GM12878 (cell line): Measurements from ENCODE around the gene EMP1. TPM values are rescaled to one million over a fixed set of nuclear protein-coding genes. Genes with fewer than 3 reads are reported as not detected.

Experiments used
- ATAC-seq: fragments of 200-7000 bp; cut with Tn5 transposase; 3 replicates; pipeline ENCODE4 v1.9.1; 2020; ENCODE audit warnings: mild to moderate bottlenecking, moderate library complexity
- BruUV-seq: library from RNA; stranded (reverse); fragments of 400-500 nt; replicated peaks from 2 replicates; lab custom pipeline; 2021; lab: Mats Ljungman, UMichigan
- CTCF ChIA-PET: fragments of 300-600 bp; sonication (Branson Sonifier 250); formaldehyde crosslinking; extraction: SDS; loops from one replicate; lab custom pipeline; 2021; ENCODE audit warnings: inconsistent platforms; lab: Yijun Ruan, JAX
- POLR2A ChIA-PET: fragments of 350-600 bp; formaldehyde crosslinking; extraction: SDS; loops from one replicate; lab custom pipeline; 2021; ENCODE audit warnings: inconsistent platforms; lab: Charles Lee
- RAD21 ChIA-PET: fragments of 300-600 bp; sonication (Branson Sonifier 250); formaldehyde crosslinking; loops from one replicate; lab custom pipeline; 2023; ENCODE audit warnings: antibody characterized with exemption; ENCODE audit not compliant: unreplicated experiment; lab: Charles Lee
- SMC1A ChIA-PET: fragments of 300-600 bp; sonication (Branson Sonifier 250); formaldehyde crosslinking; loops from one replicate; lab custom pipeline; 2023; ENCODE audit not compliant: unreplicated experiment, uncharacterized antibody; lab: Charles Lee
- DNase-seq: peaks from one replicate; pipeline ENCODE4 v3.0.0-alpha.2; 2011; ENCODE audit warnings: low read depth, low spot score
- FAIRE-seq: peaks from 3 replicates; lab custom pipeline; 2011; peaks lifted over from hg19 to GRCh38; lab: Jason Lieb, UNC
- H2AFZ ChIP-seq: 2 replicates; pipeline ENCODE4 v1.6.0; 2011; ENCODE audit warnings: low read depth, low read length, control low read depth; ENCODE audit not compliant: control insufficient read depth
- H3K27ac ChIP-seq: 2 replicates; pipeline ENCODE4 v1.5.1; 2011; ENCODE audit warnings: control low read depth; ENCODE audit not compliant: control insufficient read depth, insufficient read depth
- H3K27me3 ChIP-seq, 2 experiments: replicated peaks in 1 of 2; 2 replicates each; pipeline versions ENCODE4 v1.6.0 to v1.6.1; 2011; ENCODE audit warnings: low read length in 1 of 2; ENCODE audit not compliant: control insufficient read depth in 2 of 2, insufficient read depth in 2 of 2
- H3K36me3 ChIP-seq, 2 experiments: 2 replicates each; pipeline ENCODE4 v1.5.1; 2011; ENCODE audit warnings: low read length in 1 of 2; ENCODE audit not compliant: control insufficient read depth in 2 of 2, insufficient read depth in 2 of 2
- H3K4me1 ChIP-seq: 2 replicates; pipeline ENCODE4 v1.6.1; 2011; ENCODE audit warnings: mild to moderate bottlenecking, low read length, moderate library complexity, mixed read lengths; ENCODE audit not compliant: control insufficient read depth, insufficient read depth
- H3K4me2 ChIP-seq: 2 replicates; pipeline ENCODE4 v1.6.0; 2011; ENCODE audit warnings: control low read depth; ENCODE audit not compliant: control insufficient read depth, insufficient read depth
- H3K4me3 ChIP-seq: fragments of 200-600 bp; sonication (generic); 2 replicates; pipeline ENCODE4 v1.5.1; 2016
- H3K79me2 ChIP-seq: 2 replicates; pipeline ENCODE4 v1.6.0; 2011; ENCODE audit warnings: low read length; ENCODE audit not compliant: control insufficient read depth, insufficient read depth
- H3K9ac ChIP-seq: 2 replicates; pipeline ENCODE4 v1.8.0; 2011; ENCODE audit warnings: low read length, control low read depth, mixed read lengths; ENCODE audit not compliant: control insufficient read depth, insufficient read depth
- H3K9me3 ChIP-seq: replicated peaks from 3 replicates; pipeline ENCODE4 v1.5.1; 2011; ENCODE audit warnings: mild to moderate bottlenecking, low read length; ENCODE audit not compliant: control insufficient read depth, insufficient read depth
- H4K20me1 ChIP-seq: 2 replicates; pipeline ENCODE4 v1.6.0; 2011; ENCODE audit not compliant: control insufficient read depth, insufficient read depth
- ASH2L ChIP-seq: fragments of 300-600, 200-600 bp; sonication (generic); IDR thresholded peaks from 2 replicates; pipeline ENCODE4 v1.6.1; 2017; ENCODE audit warnings: low read depth, mild to moderate bottlenecking, borderline replicate concordance
- BCL11A ChIP-seq: IDR thresholded peaks from 2 replicates; pipeline ENCODE4 v1.6.1; 2011; ENCODE audit warnings: low read depth, low read length
- E2F4 ChIP-seq: IDR thresholded peaks from 2 replicates; pipeline ENCODE4 v1.6.1; 2012; ENCODE audit warnings: low read depth, low read length, improper control_type of control experiment
- FOXK2 ChIP-seq: fragments of 450-650 bp; IDR thresholded peaks from 2 replicates; pipeline ENCODE4 v1.6.1; 2017; ENCODE audit warnings: mild to moderate bottlenecking, moderate library complexity
- IRF3 ChIP-seq: fragments of 450-650 bp; IDR thresholded peaks from 2 replicates; pipeline ENCODE4 v1.6.1; 2014; ENCODE audit warnings: mild to moderate bottlenecking
- KDM1A ChIP-seq: fragments of 200-600 bp; sonication (generic); IDR thresholded peaks from 2 replicates; pipeline ENCODE4 v1.6.1; 2016; ENCODE audit warnings: borderline replicate concordance
- RCOR1 ChIP-seq: conservative IDR thresholded peaks from 2 replicates; pipeline ENCODE4 v1.6.1; 2012; ENCODE audit warnings: low read depth, low read length, improper control_type of control experiment
- WGBS: methylation state at CpG from one replicate; pipeline ENCODE4 v1.1.6; 2016; ENCODE audit warnings: low lambda C conversion rate; ENCODE audit not compliant: insufficient replicate concordance, insufficient coverage; ENCODE audit errors: missing lambda C conversion rate; 5-methylcytosine and 5-hydroxymethylcytosine counted together
- in situ Hi-C: fragments of 300-500 bp; cut with MboI; formaldehyde crosslinking; loops from 9 replicates; pipeline ENCODE4 v1.14.3; 2018; ENCODE audit warnings: mixed read lengths
- intact Hi-C: fragments of 100-400 bp; cut with micrococcal nuclease; formaldehyde crosslinking; loops from one replicate; pipeline ENCODE4 v1.14.2; 2022; ENCODE audit not compliant: unreplicated experiment
- polyA plus RNA-seq, 11 experiments: library from polyadenylated mRNA; depleted of rRNA in 4 of 11; unstranded in 6 of 11; stranded (reverse) in 5 of 11; fragments of >200 nt; fragmentation: Nextera tagmentation in 4 of 11; fragmentation: Illumina TruSeq in 1 of 11; extraction: Ambion mirVana in 4 of 11; extraction: Trizol in 1 of 11; gene quantifications; 1 replicate in 1 of 11; 2 replicates in 10 of 11; pipeline versions ENCODE4 v1.2.1 to v1.2.3, GENCODE V29; 2011 to 2016; ENCODE audit warnings: inconsistent platforms in 2 of 11, missing spikeins in 2 of 11, low read depth in 1 of 11
- total RNA-seq, 4 experiments: library from RNA; depleted of rRNA in 3 of 4; stranded (reverse); fragments of >200 nt in 3 of 4; fragmentation: Illumina TruSeq in 1 of 4; extraction: Trizol in 1 of 4; gene quantifications; 2 replicates each; pipeline versions ENCODE4 v1.2.1 to v1.2.3, GENCODE V29; 2013 to 2021
- TF ChIP-seq, protein P1 (sequence below): fragments of 450-650 bp; IDR thresholded peaks from 2 replicates; pipeline ENCODE4 v1.6.1; 2018; ENCODE audit warnings: mild to moderate bottlenecking, low read depth, moderate library complexity; ENCODE audit not compliant: partially characterized antibody
- TF ChIP-seq, protein P2 (sequence below), 3 experiments: IDR thresholded peaks in 2 of 3; conservative IDR thresholded peaks in 1 of 3; 2 replicates each; pipeline ENCODE4 v1.5.1; 2011; ENCODE audit warnings: low read depth in 3 of 3, low read length in 3 of 3, mild to moderate bottlenecking in 3 of 3, control low read depth in 2 of 3, moderate library complexity in 2 of 3, inconsistent platforms in 1 of 3, mixed read lengths in 1 of 3; ENCODE audit not compliant: control insufficient read depth in 2 of 3, insufficient read depth in 1 of 3; ENCODE audit errors: extremely low read depth in 1 of 3
- TF ChIP-seq, protein P3 (sequence below): fragments of 450-650 bp; conservative IDR thresholded peaks from 2 replicates; pipeline ENCODE4 v1.6.1; 2017; ENCODE audit warnings: mild to moderate bottlenecking, moderate library complexity

EMP1 gene
- total and polyA plus RNA-seq, 10 of the 15 experiments (the other 5 are each of a cell fraction or from before 2014, with no cell fraction given): 0.09 to 0.90 (median 0.25) TPM; not detected in 1

GRCh38 chr12:13205809-13206559 is 9.5 kb downstream of the EMP1 start:
- Histone ChIP-seq H3K27ac (no peak overlapping the region), H3K27me3 (peaks cover 0 to 2% of the 10 kb centered on the region in 2 experiments; a peak in 3 of 4 replicates), H3K9me3 (no peaks in the 10 kb centered on the region), H3K79me2 (no peaks in the 10 kb centered on the region), H3K4me1 (no peaks in the 10 kb centered on the region), H3K9ac (no peak overlapping the region), H4K20me1 (no peaks in the 10 kb centered on the region), H3K36me3 (no peaks in the 10 kb centered on the region), H3K4me2 (no peak overlapping the region), H3K4me3 (no peak overlapping the region), H2AFZ (no peak overlapping the region)
- FAIRE-seq: no peak
- ATAC-seq: no peak
- TF ChIP-seq, protein P1, sequence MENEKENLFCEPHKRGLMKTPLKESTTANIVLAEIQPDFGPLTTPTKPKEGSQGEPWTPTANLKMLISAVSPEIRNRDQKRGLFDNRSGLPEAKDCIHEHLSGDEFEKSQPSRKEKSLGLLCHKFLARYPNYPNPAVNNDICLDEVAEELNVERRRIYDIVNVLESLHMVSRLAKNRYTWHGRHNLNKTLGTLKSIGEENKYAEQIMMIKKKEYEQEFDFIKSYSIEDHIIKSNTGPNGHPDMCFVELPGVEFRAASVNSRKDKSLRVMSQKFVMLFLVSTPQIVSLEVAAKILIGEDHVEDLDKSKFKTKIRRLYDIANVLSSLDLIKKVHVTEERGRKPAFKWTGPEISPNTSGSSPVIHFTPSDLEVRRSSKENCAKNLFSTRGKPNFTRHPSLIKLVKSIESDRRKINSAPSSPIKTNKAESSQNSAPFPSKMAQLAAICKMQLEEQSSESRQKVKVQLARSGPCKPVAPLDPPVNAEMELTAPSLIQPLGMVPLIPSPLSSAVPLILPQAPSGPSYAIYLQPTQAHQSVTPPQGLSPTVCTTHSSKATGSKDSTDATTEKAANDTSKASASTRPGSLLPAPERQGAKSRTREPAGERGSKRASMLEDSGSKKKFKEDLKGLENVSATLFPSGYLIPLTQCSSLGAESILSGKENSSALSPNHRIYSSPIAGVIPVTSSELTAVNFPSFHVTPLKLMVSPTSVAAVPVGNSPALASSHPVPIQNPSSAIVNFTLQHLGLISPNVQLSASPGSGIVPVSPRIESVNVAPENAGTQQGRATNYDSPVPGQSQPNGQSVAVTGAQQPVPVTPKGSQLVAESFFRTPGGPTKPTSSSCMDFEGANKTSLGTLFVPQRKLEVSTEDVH: no peak
- TF ChIP-seq, protein P2, sequence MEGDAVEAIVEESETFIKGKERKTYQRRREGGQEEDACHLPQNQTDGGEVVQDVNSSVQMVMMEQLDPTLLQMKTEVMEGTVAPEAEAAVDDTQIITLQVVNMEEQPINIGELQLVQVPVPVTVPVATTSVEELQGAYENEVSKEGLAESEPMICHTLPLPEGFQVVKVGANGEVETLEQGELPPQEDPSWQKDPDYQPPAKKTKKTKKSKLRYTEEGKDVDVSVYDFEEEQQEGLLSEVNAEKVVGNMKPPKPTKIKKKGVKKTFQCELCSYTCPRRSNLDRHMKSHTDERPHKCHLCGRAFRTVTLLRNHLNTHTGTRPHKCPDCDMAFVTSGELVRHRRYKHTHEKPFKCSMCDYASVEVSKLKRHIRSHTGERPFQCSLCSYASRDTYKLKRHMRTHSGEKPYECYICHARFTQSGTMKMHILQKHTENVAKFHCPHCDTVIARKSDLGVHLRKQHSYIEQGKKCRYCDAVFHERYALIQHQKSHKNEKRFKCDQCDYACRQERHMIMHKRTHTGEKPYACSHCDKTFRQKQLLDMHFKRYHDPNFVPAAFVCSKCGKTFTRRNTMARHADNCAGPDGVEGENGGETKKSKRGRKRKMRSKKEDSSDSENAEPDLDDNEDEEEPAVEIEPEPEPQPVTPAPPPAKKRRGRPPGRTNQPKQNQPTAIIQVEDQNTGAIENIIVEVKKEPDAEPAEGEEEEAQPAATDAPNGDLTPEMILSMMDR (IDR thresholded peaks at IDR 0.05 in 2 of 3, conservative IDR thresholded peaks at IDR 0.05 in 1 of 3; ENCODE audit: control insufficient read depth in 2 of 3, extremely low read depth in 1 of 3, insufficient read depth in 1 of 3, low read depth in 3 of 3, low read length in 3 of 3): no peak
- no peak for TF ChIP-seq E2F4
- no peak for TF ChIP-seq FOXK2
- no peak for TF ChIP-seq RCOR1
- TF ChIP-seq KDM1A: no peak
- TF ChIP-seq IRF3: no peak
- TF ChIP-seq BCL11A: no peak
- no peak for TF ChIP-seq ASH2L
- TF ChIP-seq, protein P3, sequence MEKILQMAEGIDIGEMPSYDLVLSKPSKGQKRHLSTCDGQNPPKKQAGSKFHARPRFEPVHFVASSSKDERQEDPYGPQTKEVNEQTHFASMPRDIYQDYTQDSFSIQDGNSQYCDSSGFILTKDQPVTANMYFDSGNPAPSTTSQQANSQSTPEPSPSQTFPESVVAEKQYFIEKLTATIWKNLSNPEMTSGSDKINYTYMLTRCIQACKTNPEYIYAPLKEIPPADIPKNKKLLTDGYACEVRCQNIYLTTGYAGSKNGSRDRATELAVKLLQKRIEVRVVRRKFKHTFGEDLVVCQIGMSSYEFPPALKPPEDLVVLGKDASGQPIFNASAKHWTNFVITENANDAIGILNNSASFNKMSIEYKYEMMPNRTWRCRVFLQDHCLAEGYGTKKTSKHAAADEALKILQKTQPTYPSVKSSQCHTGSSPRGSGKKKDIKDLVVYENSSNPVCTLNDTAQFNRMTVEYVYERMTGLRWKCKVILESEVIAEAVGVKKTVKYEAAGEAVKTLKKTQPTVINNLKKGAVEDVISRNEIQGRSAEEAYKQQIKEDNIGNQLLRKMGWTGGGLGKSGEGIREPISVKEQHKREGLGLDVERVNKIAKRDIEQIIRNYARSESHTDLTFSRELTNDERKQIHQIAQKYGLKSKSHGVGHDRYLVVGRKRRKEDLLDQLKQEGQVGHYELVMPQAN: no peak
- DNase-seq: no peak
- intact Hi-C loops (loop anchor here (10.0 kb wide), 1 partner anchor 221 kb away; no protein-coding TSS in a partner anchor), in situ Hi-C loops (loop anchor here (5.0 kb wide), 1 partner anchor 414 kb away; no protein-coding TSS in a partner anchor)
- POLR2A ChIA-PET: no interaction called here
- CTCF ChIA-PET: no interaction called here
- BruUV-seq: no TSS peak
- SMC1A ChIA-PET: interaction anchor here (1.3 to 1.6 kb wide), 2 partner anchors 290 to 416 kb away, joined by 3 to 5 read pairs; no protein-coding TSS in a partner anchor
- 16% methylated on average over 3 of the region's 3 CpGs for WGBS
- RAD21 ChIA-PET: no interaction called here
